Fibroblast of the aortic adventitia (primary cell): ENCODE measurements around the gene HBD. TPM values are rescaled to one million over a fixed set of nuclear protein-coding genes. Genes with fewer than 3 reads are reported as not detected.

Experiments
- DNase-seq: peaks from one replicate; pipeline ENCODE4 v3.0.0-alpha.2; 2010; ENCODE audit warnings: low read depth
- H3K4me3 ChIP-seq: 2 replicates; pipeline ENCODE4 v1.5.1; 2011; ENCODE audit warnings: low read depth, mild to moderate bottlenecking, control low read depth, low read length, moderate library complexity
- CTCF ChIP-seq: IDR thresholded peaks from 2 replicates; pipeline ENCODE4 v1.5.1; 2011; ENCODE audit warnings: mild to moderate bottlenecking, low read length, control low read depth, inconsistent platforms; ENCODE audit not compliant: insufficient read depth
- total RNA-seq: library from RNA; depleted of rRNA; stranded (reverse); fragments of >200 nt; gene quantifications from 2 replicates; pipeline ENCODE4 v1.2.3, GENCODE V29; 2012; ENCODE audit warnings: low replicate concordance

Gene HBD
- total RNA-seq, 1 donor: not detected

GRCh38 chr11:5277807-5278382 lies 43.6 kb upstream of the HBD start:
- no peak overlapping the region for H3K4me3 ChIP-seq
- no peak for TF ChIP-seq CTCF
- DNase-seq: no peak

GRCh38 chr11:5276697-5277096 lies 42.4 kb upstream of the HBD start:
- no peak overlapping the region for H3K4me3 ChIP-seq
- no peak for TF ChIP-seq CTCF
- no peak for DNase-seq

GRCh38 chr11:5275369-5276110 lies 41.3 kb upstream of the HBD start:
- no peak overlapping the region for H3K4me3 ChIP-seq
- TF ChIP-seq CTCF: no peak
- peak; percentile 14 for DNase-seq

- no peak overlapping the region for H3K4me3 ChIP-seq
- no peak for TF ChIP-seq CTCF
- DNase-seq: no peak
Observed at GRCh38 chr11:5274395-5274794, 40.1 kb upstream of the HBD start.

- no peak overlapping the region for H3K4me3 ChIP-seq
- no peak for DNase-seq
- TF ChIP-seq CTCF: no peak
Observed at GRCh38 chr11:5272395-5273017, 38.2 kb upstream of the HBD start.

- no peak for DNase-seq
- TF ChIP-seq CTCF: no peak
- no peak within 1 kb of the TSS for H3K4me3 ChIP-seq
Observed at GRCh38 chr11:5269715-5270147, 35.4 kb upstream of the HBD start, which contains the start of gene HBE1. Gene HBE1, minus strand, starts transcription at chr11:5269945. Its CDS starts 55 bp downstream, at chr11:5269890.
